NCI-H187 treated with DMSO at 0.1 percent for 48 hours (cell line): ENCODE results near the gene TTC28.
"Not testable (repeated sequence)": the region's sequence is repeated elsewhere in the genome, so short reads cannot be mapped to it uniquely, and the experiment has no call there.

Experiments
- DNase-seq: peaks from one replicate; lab custom pipeline; 2025; lab: John Stamatoyannopoulos, UW

TTC28 gene

GRCh38 chr22:28229566-28230485 is 449.8 kb downstream of the TTC28 start:
- no peak for DNase-seq

GRCh38 chr22:28223826-28224225 is 455.8 kb downstream of the TTC28 start:
- DNase-seq = no peak

- no peak for DNase-seq
These were observed 456.5 kb downstream of the TTC28 start for GRCh38 chr22:28222976-28223745.

- DNase-seq = no peak
These were observed 457.1 kb downstream of the TTC28 start for GRCh38 chr22:28222571-28222970.

- no peak for DNase-seq
These were observed 457.6 kb downstream of the TTC28 start for GRCh38 chr22:28222052-28222451.

- no peak for DNase-seq
These were observed 458.8 kb downstream of the TTC28 start for GRCh38 chr22:28220626-28221363.

- DNase-seq = no peak
These were observed 462.4 kb downstream of the TTC28 start for GRCh38 chr22:28217277-28217676.

- DNase-seq = not testable (repeated sequence)
These were observed 464.9 kb downstream of the TTC28 start for GRCh38 chr22:28214750-28215149.

GRCh38 chr22:28209457-28209856 is 470.2 kb downstream of the TTC28 start:
- DNase-seq = not testable (repeated sequence)

- no peak for DNase-seq
These were observed 470.9 kb downstream of the TTC28 start for GRCh38 chr22:28208787-28209186.

GRCh38 chr22:28208036-28208435 is 471.6 kb downstream of the TTC28 start:
- no peak for DNase-seq

GRCh38 chr22:28207281-28208030 is 472.2 kb downstream of the TTC28 start:
- DNase-seq = no peak

GRCh38 chr22:28205926-28206325 is 473.7 kb downstream of the TTC28 start:
- no peak for DNase-seq

- no peak for DNase-seq
These were observed 475.3 kb downstream of the TTC28 start for GRCh38 chr22:28204382-28204781.

- no peak for DNase-seq
These were observed 476.4 kb downstream of the TTC28 start for GRCh38 chr22:28203286-28203685.

- no peak for DNase-seq
These were observed 480.9 kb downstream of the TTC28 start for GRCh38 chr22:28198692-28199091.

GRCh38 chr22:28191571-28191970 is 488.1 kb downstream of the TTC28 start:
- not testable (repeated sequence) for DNase-seq

- DNase-seq = no peak
These were observed 491.3 kb downstream of the TTC28 start for GRCh38 chr22:28188178-28188879.

GRCh38 chr22:28187612-28188011 is 492.0 kb downstream of the TTC28 start:
- DNase-seq = no peak

- DNase-seq = no peak
These were observed 493.0 kb downstream of the TTC28 start for GRCh38 chr22:28186641-28187040.

- DNase-seq = no peak
These were observed 494.5 kb downstream of the TTC28 start for GRCh38 chr22:28185130-28185529.
